Right lobe of liver (tissue), 6 donors: Measurements from ENCODE around the gene BHLHE23. TPM values are rescaled to one million over a fixed set of nuclear protein-coding genes. Genes with fewer than 3 reads are reported as not detected.

Experiments
- ATAC-seq, 4 donors: fragments of 200-7000 bp; cut with Tn5 transposase; one replicate each; pipeline ENCODE4 v1.9.1; 2020; ENCODE audit warnings: mild to moderate bottlenecking in 4 of 4, moderate library complexity in 4 of 4
- DNase-seq, 3 donors: peaks; one replicate each; pipeline ENCODE4 v3.0.0-alpha.2; 2020
- H3K27ac ChIP-seq, 3 donors: fragments of 200-600 bp; one replicate each; pipeline ENCODE4 v1.8.0; 2022
- H3K27me3 ChIP-seq, 2 donors: fragments of 200-600 bp; one replicate each; pipeline ENCODE4 v1.8.0; 2022
- H3K36me3 ChIP-seq, 4 donors: fragments of 200-600 bp; sonication (generic) in 1 of 4; one replicate each; pipeline versions ENCODE4 v1.5.1 to v1.8.0; 2017 to 2022; ENCODE audit warnings: control low read depth in 1 of 4
- H3K4me1 ChIP-seq, 4 donors: fragments of 200-600 bp; sonication (generic) in 1 of 4; one replicate each; pipeline versions ENCODE4 v1.5.1 to v1.8.0; 2017 to 2022; ENCODE audit warnings: control low read depth in 1 of 4
- H3K4me3 ChIP-seq, 3 donors: fragments of 200-600 bp; one replicate each; pipeline ENCODE4 v1.8.0; 2022
- H3K9me3 ChIP-seq, 4 donors: fragments of 200-600 bp; sonication (generic) in 1 of 4; one replicate each; pipeline versions ENCODE4 v1.5.1 to v1.8.0; 2017 to 2022; ENCODE audit warnings: control low read depth in 1 of 4
- POLR2A ChIP-seq: fragments of 450-650 bp; IDR thresholded peaks from one replicate; pipeline ENCODE4 v1.6.1; 2017; ENCODE audit warnings: antibody characterized with exemption, mild to moderate bottlenecking
- WGBS: methylation state at CpG from one replicate; pipeline ENCODE4 v1.1.6; 2018; ENCODE audit warnings: low coverage, low lambda C conversion rate; ENCODE audit not compliant: insufficient coverage; ENCODE audit errors: missing lambda C conversion rate; 5-methylcytosine and 5-hydroxymethylcytosine counted together
- intact Hi-C, 2 donors: fragments of 100-400 bp; cut with DNase I; formaldehyde crosslinking; loops; one replicate each; pipeline versions ENCODE4 v1.11.2 to v1.14.1; 2022
- total RNA-seq, 6 experiments: library from RNA; depleted of rRNA in 2 of 6; stranded (reverse); fragments of >200 nt in 2 of 6; fragmentation: NEBNext Ultra II Directional in 3 of 6; extraction: Animal tissue kit (Norgen Biotek cat#: 25700) in 3 of 6; gene quantifications; one replicate each; pipeline versions ENCODE4 v1.1.0 to v1.2.4, GENCODE V29; 2016 to 2023
- TF ChIP-seq, protein P1 (sequence below), 4 donors: fragments of 200-600 bp in 3 of 4; fragments of 450-650 bp in 1 of 4; IDR thresholded peaks; one replicate each; pipeline versions ENCODE4 v1.5.1 to v1.8.0; 2016 to 2022; ENCODE audit warnings: antibody characterized with exemption in 4 of 4, mild to moderate bottlenecking in 2 of 4
- donor health status: DM: no; HTN: yes; CAD: no.
- donor health status: DM: no; HTN: no; CAD: no.
- donor health status: DM: no; HTN: no; CAD: no.
- donor health status: DM: no; HTN: yes; CAD: no.
- donor health status: DM: no; HTN: yes; CAD: no.

BHLHE23 gene
- total RNA-seq, 6 experiments from 2014 or later = not detected

DNA sequence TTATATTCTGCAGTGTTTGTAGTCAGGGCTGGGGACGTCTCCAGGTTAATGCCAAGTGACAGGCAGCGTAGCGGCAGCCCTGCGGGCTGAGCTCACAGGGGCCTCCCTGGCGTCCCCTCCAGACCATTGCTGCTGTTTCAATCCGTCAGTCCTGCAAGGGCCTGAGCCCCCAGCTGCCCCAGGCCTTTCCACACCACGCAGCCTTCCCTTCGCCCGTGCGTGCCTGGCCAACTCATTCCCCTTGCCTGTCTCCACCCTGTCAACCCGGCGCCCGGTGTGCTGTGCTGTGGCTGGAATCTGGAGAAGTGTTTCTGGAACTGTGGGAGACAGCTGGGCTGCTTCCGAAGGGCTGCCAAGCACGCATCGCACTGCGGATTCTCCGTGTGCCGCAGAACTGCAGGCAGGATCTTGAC is 11.9 kb downstream of the BHLHE23 start:
- no peak for TF ChIP-seq POLR2A
- TF ChIP-seq, protein P1, sequence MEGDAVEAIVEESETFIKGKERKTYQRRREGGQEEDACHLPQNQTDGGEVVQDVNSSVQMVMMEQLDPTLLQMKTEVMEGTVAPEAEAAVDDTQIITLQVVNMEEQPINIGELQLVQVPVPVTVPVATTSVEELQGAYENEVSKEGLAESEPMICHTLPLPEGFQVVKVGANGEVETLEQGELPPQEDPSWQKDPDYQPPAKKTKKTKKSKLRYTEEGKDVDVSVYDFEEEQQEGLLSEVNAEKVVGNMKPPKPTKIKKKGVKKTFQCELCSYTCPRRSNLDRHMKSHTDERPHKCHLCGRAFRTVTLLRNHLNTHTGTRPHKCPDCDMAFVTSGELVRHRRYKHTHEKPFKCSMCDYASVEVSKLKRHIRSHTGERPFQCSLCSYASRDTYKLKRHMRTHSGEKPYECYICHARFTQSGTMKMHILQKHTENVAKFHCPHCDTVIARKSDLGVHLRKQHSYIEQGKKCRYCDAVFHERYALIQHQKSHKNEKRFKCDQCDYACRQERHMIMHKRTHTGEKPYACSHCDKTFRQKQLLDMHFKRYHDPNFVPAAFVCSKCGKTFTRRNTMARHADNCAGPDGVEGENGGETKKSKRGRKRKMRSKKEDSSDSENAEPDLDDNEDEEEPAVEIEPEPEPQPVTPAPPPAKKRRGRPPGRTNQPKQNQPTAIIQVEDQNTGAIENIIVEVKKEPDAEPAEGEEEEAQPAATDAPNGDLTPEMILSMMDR (IDR thresholded peaks at IDR 0.05) = no peak
- Histone ChIP-seq H3K9me3 (no peaks in the 10 kb centered on the region), H3K4me1 (no peaks in the 10 kb centered on the region), H3K4me3 (no peak overlapping the region), H3K36me3 (no peaks in the 10 kb centered on the region), H3K27me3 (no peaks in the 10 kb centered on the region), H3K27ac (no peak overlapping the region)
- intact Hi-C loops = no loop called here
- 40% methylated on average over 1 of the region's 19 CpGs for WGBS
- ATAC-seq (no peak), DNase-seq (no peak)

DNA sequence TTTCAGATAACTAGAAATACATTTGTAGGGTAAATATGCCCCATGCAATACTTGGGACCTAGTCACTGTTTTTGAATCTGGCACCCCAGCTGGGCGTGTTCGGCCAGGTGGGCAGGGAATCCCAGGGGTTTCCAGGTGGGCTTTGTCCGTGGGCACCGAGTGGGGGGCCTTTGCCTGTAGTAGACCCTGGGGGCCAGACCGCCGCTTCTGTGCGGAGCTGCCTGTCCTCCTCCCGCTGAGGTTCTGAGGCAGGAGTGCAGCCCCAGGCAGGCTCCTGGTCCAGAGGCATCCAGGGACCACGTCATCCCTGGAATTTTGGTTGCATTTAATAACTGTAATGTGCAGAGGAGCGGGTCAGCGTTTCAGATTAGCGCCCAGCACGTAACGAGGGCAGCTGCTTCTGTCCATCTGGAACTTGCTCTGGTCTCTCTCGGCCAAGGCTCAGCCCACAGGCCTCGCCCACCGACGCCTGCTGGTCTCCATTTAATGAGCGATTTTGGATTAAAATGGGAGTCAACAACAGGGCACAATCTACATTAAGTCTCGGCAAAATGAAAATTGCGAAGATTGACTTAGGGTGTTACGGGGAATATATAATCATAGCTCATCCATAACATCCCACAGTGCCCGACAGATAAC is 12.8 kb downstream of the BHLHE23 start:
- H3K4me3 ChIP-seq = no peak overlapping the region
- no peaks in the 10 kb centered on the region for H3K4me1 ChIP-seq
- no peaks in the 10 kb centered on the region for H3K27me3 ChIP-seq
- no peak for TF ChIP-seq POLR2A
- TF ChIP-seq, protein P1 (IDR thresholded peaks at IDR 0.05) = no peak
- no peak overlapping the region for H3K27ac ChIP-seq
- 81% methylated on average over 12 of the region's 23 CpGs for WGBS
- ATAC-seq (no peak), DNase-seq (no peak)
- intact Hi-C loops = no loop called here
- H3K36me3 ChIP-seq = no peaks in the 10 kb centered on the region
- H3K9me3 ChIP-seq = no peaks in the 10 kb centered on the region

DNA sequence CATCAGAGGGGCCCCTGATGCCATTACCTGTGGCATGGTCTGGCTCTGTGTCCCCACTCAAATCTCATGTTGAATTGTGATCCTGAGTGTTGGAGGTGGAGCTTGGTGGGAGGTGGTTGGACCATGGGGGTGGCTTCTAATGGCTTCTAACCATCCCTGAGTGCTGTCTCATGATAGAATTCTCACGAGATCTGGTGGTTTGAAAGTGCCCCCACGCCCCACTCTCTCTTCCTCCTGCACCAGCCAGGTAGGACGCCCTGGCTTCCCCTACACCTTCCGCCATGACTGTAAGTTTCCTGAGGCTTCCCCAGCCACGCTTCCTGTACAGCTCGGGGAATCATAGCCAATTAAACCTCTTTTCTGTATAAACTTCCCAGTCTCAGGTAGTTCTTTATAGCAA is 14.9 kb downstream of the BHLHE23 start:
- intact Hi-C loops = no loop called here
- H3K36me3 ChIP-seq = no peaks in the 10 kb centered on the region
- ATAC-seq (no peak), DNase-seq (no peak)
- H3K27me3 ChIP-seq = no peaks in the 10 kb centered on the region
- no peaks in the 10 kb centered on the region for H3K4me1 ChIP-seq
- 48% methylated on average over 4 of the region's 6 CpGs for whole genome bisulfite sequencing
- H3K4me3 ChIP-seq = no peak overlapping the region
- H3K9me3 ChIP-seq = no peaks in the 10 kb centered on the region
- TF ChIP-seq, protein P1 (IDR thresholded peaks at IDR 0.05) = no peak
- TF ChIP-seq POLR2A = no peak
- H3K27ac ChIP-seq = no peak overlapping the region

DNA sequence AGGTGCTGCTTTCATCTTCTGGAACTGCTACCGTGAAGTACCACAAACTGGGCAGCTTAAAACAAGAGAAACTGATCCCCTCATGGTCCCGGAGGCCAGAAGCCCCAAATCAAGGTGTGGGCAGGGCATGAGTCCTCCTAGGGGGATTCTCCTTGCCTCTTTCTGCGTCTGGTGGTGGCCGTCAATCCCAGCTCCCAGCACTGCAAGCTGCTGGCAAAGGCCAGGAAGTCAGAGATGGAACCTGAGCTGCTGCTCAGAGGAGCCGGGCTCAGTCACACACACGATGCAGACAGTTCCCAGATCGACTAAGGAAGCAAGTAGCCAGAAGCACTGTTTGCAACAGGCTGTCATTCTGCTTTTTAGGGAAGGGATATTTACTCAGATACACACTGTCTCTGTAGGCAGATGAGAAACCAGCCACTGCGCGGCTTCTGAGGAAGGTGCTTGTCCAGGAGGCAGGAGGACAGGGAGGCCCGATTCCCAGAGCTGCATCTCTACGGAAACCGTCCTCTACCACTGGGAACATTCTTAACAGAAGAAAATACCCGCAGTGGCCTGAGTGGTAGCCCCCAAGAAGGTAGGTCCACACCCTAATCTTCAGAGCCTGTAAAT is 15.5 kb downstream of the BHLHE23 start:
- no peak for ATAC-seq
- Histone ChIP-seq H3K9me3 (no peaks in the 10 kb centered on the region), H3K4me3 (no peak overlapping the region), H3K27me3 (no peaks in the 10 kb centered on the region), H3K27ac (no peak overlapping the region), H3K4me1 (no peaks in the 10 kb centered on the region), H3K36me3 (no peaks in the 10 kb centered on the region)
- intact Hi-C loops = no loop called here
- DNase-seq = no peak
- TF ChIP-seq, protein P1 (IDR thresholded peaks at IDR 0.05) = no peak
- WGBS = 39% methylated on average over 8 of the region's 13 CpGs
